AG10803 (cell line): ENCODE measurements around the gene SLX4.

Experiments
- DNase-seq: peaks from one replicate; pipeline ENCODE4 v3.0.0; 2010; ENCODE audit warnings: low read depth
- H3K4me3 ChIP-seq: 2 replicates; pipeline ENCODE4 v1.5.1; 2011; ENCODE audit warnings: mild to moderate bottlenecking, low read length, control low read depth
- TF ChIP-seq, protein P1 (sequence below): conservative IDR thresholded peaks from 2 replicates; pipeline ENCODE4 v1.5.1; 2011; ENCODE audit warnings: mild to moderate bottlenecking, low read length, control low read depth, inconsistent platforms

SLX4 gene

DNA sequence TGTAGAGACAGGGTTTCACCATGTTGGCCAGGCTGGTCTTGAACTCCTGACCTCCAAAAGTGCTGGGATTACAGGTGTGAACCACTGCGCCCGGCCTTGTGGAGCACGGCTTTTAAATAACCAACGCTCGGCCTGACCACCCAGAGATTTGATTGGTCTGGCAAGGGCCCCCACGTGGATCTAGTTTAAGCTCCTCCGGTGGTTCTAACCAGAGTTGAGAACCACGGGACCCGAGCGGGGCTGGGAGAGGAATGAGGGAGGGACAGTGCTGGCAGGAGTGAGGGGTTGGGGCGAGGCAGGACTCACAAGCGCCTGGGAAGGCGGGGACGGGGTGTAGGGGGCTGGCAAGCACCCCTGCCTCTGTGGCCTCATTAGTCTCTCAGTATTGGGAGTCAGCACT, 37.2 kb downstream of the SLX4 start:
- DNase-seq, result no peak
- TF ChIP-seq, protein P1, sequence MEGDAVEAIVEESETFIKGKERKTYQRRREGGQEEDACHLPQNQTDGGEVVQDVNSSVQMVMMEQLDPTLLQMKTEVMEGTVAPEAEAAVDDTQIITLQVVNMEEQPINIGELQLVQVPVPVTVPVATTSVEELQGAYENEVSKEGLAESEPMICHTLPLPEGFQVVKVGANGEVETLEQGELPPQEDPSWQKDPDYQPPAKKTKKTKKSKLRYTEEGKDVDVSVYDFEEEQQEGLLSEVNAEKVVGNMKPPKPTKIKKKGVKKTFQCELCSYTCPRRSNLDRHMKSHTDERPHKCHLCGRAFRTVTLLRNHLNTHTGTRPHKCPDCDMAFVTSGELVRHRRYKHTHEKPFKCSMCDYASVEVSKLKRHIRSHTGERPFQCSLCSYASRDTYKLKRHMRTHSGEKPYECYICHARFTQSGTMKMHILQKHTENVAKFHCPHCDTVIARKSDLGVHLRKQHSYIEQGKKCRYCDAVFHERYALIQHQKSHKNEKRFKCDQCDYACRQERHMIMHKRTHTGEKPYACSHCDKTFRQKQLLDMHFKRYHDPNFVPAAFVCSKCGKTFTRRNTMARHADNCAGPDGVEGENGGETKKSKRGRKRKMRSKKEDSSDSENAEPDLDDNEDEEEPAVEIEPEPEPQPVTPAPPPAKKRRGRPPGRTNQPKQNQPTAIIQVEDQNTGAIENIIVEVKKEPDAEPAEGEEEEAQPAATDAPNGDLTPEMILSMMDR, result no peak
- H3K4me3 ChIP-seq, result no peak overlapping the region

DNA sequence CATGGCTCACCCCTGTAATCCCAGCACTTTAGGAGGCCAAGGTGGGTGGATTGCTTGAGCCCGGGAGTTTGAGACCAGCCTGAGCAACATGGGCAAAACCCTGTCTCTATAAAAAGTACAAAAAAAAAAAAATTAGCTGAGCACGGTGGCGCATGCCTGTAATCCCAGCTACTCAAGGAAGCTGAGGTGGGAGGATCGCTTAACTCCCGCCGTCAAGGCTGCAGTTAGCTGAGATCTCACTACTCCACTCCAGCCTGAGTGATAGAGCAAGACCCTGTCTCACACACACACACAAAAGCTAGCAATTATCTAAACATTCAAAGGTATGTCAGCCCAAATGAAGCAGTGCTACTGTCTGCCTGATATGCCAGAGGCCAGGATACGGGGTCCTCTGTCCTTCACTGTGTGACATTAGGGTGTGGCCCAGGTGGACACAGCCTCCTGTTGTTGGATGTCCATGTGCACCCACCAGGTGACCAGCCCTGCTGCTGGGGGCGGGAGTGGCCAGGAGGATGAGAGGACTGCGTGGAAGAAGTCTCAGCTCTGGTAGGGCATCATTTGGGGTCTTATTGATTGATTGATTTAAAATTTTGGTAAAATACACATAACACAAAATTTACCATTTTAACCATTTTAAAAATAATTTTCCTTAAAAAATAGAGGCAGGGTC, 38.1 kb downstream of the SLX4 start:
- no peak for DNase-seq
- H3K4me3 ChIP-seq, result no peak overlapping the region
- TF ChIP-seq, protein P1, result no peak

GRCh38 chr16:3570420-3571062, 40.9 kb downstream of the SLX4 start:
- TF ChIP-seq, protein P1, result no peak
- no peak overlapping the region for H3K4me3 ChIP-seq
- DNase-seq, result no peak

DNA sequence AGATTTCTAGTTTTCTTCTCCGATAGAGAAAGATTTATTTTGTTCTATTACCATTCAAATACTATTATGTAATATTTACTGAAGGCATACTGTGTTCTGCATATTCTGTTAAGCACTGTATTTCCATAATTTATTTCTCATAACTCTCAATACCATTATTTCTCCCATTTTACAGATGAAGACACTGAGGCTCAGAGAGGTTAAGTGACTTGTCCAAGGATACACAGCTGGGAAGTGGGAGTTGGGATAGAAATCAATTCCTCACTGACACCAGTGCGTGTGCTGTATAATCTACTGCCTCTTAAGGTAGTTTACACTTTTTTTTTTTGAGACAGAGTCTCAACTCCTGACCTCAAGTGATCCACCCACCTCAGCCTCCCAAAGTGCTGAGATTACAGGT, 41.6 kb downstream of the SLX4 start:
- DNase-seq, result no peak
- TF ChIP-seq, protein P1, result no peak
- H3K4me3 ChIP-seq, result no peak overlapping the region

- no peak overlapping the region for H3K4me3 ChIP-seq
- DNase-seq, result no peak
- TF ChIP-seq, protein P1, result no peak
These were observed 44.4 kb downstream of the SLX4 start for GRCh38 chr16:3566990-3567389.

DNA sequence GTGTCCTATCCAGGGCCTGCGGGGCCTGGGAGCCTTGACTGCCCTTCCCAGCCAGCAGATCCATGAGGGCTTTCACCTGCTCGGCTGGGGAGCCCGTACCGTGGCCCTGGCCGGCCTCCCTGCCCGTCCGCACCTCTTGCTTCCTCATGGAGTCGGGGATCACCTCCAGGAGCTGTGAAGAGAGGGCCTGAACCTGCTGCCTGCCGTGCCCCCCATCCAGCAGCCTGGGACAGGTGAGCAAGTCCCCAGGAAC, 46.6 kb downstream of the SLX4 start:
- TF ChIP-seq, protein P1, result no peak
- no peak overlapping the region for H3K4me3 ChIP-seq
- no peak for DNase-seq

- no peak overlapping the region for H3K4me3 ChIP-seq
- DNase-seq, result no peak
- TF ChIP-seq, protein P1, result no peak
These were observed 47.1 kb downstream of the SLX4 start for GRCh38 chr16:3564130-3564888.
